NCI-H82 treated with DMSO at 0.1 percent for 48 hours (cell line): ENCODE data around the gene PAPLN.
"Not testable (repeated sequence)": the region's sequence is repeated elsewhere in the genome, so short reads cannot be mapped to it uniquely, and the experiment has no call there.

ENCODE experiments used
- DNase-seq: peaks from one replicate; lab custom pipeline; 2025; ENCODE audit not compliant: unreplicated experiment; lab: John Stamatoyannopoulos, UW

PAPLN gene, protein sequence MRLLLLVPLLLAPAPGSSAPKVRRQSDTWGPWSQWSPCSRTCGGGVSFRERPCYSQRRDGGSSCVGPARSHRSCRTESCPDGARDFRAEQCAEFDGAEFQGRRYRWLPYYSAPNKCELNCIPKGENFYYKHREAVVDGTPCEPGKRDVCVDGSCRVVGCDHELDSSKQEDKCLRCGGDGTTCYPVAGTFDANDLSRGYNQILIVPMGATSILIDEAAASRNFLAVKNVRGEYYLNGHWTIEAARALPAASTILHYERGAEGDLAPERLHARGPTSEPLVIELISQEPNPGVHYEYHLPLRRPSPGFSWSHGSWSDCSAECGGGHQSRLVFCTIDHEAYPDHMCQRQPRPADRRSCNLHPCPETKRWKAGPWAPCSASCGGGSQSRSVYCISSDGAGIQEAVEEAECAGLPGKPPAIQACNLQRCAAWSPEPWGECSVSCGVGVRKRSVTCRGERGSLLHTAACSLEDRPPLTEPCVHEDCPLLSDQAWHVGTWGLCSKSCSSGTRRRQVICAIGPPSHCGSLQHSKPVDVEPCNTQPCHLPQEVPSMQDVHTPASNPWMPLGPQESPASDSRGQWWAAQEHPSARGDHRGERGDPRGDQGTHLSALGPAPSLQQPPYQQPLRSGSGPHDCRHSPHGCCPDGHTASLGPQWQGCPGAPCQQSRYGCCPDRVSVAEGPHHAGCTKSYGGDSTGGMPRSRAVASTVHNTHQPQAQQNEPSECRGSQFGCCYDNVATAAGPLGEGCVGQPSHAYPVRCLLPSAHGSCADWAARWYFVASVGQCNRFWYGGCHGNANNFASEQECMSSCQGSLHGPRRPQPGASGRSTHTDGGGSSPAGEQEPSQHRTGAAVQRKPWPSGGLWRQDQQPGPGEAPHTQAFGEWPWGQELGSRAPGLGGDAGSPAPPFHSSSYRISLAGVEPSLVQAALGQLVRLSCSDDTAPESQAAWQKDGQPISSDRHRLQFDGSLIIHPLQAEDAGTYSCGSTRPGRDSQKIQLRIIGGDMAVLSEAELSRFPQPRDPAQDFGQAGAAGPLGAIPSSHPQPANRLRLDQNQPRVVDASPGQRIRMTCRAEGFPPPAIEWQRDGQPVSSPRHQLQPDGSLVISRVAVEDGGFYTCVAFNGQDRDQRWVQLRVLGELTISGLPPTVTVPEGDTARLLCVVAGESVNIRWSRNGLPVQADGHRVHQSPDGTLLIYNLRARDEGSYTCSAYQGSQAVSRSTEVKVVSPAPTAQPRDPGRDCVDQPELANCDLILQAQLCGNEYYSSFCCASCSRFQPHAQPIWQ

DNA sequence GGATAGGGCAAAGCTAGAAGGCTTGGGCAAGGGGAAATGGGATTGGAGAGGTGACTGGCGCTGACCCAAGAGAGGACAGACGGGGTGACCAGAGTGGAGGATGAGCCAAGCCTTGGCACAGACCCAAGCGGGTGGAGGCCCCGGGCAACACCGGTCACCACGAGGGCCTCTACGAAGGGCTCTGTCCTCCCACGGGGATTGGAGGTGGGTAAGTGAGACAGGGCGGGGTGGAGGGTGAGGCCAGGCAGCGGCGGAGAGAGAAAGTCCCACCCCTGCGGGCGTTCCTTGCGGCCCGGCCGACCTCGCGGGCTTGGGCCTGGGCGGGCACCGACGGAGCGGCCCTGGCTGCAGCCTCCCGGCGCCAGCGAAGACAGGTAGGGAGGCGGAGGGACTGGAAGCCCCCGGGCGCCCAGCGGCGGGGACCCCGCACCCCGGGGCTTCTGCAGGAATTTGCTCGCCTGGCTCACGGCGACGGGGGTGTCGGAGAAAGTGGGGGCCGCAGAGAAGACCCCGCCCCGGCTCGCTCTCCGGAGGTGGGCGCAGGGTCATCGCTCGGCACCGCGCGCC lies at the start of gene PAPLN:
Gene PAPLN, plus strand, starts transcription at position 288 of the 567 bp plus-strand sequence. CDS start 2,273 bp downstream, outside the sequence.
- no peak for DNase-seq

DNA sequence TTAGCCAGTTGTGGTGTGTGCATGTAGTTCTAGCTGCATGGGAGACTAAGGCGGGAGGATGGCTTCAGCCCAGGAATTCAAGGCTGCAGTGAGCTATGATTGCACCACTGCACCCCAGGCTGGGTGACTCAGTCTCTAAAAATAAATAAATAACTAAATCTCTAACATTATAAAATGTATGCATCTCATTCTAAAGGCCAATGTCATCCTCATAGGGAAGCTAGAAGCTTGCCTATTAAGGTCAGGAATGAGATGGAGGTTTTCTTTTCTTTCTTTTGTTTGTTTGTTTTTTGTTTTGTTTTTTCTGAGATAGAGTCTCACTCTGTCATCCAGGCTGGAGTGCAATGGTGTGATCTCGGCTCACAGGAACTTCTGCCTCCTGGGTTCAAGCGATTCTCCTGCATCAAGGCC lies 48.8 kb upstream of the PAPLN start:
- DNase-seq = no peak

DNA sequence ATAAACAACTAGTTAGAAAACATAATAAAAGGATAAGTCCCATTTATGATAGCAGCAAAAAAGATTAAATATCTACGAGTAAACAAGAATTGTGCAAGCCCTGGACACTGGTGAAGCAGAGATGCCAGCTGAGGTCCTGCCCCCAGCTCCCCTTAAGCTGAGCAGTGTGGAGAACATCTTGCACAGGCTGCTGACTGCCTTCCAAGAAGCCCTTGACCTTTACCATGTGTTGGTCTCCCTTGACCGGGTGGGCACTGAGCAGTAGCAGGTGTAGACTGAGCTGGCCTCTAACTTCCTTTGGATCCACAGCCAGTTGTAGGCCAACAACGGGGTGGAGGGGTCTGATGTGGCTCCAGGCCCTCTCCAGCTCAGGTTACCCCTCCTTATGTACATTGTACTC lies 47.7 kb upstream of the PAPLN start:
- no peak for DNase-seq

DNA sequence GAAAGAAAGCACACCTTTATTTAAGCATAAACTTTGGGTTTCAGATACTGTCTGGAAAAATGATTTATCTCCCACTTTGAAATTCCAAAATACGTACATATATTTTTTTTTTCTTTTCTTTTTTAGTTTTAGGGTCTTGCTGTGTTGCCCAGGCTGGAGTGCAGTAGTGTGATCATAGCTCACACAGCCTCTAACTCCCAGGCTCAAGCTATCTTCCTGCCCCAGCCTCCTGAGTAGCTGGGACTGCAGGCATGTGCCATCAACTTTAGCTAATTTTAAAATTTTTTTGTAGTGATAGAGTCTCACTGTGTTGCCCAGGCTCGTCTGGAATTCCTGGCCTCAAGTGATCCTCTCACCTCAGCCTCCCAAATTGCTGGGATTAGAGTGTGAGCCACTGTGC lies 45.9 kb upstream of the PAPLN start:
- DNase-seq = no peak

DNA sequence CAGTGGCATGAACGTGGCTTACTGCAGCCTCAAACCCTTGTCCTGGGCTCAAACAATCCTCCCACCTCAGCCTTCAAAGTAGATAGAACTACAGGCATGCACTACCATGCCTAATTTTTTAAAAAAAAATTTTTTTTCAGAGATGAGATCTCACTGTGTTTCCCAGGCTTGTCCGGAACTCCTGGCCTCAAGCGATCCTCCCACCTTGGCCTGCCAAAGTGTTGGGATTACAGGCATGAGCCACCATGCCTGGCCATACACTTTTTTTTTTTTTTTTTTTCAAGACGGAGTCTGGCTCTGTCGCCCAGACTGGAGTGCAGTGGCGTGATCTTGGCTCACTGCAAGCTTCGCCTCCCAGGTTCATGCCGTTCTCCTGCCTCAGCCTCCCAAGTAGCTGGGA lies 43.0 kb upstream of the PAPLN start:
- not testable (repeated sequence) for DNase-seq

DNA sequence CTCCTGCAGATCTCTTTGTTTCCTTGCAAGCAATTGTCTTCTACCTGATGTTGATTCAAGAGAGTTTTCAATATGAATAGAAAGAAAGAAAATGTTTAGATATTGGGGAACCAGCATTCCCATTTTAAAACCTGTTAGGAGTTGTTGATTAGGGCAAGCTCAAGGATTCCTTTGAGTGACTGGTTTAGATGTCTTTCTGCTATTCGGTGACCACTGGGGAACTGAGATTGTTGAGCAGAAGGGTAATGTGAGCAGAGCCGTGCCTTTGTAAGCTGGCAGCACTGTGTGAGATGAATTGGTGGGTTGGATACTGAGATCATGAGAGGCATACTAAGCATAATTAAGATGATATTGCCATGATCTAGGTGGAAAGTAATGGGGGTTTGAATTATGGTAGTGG lies 39.1 kb upstream of the PAPLN start:
- DNase-seq = no peak

DNA sequence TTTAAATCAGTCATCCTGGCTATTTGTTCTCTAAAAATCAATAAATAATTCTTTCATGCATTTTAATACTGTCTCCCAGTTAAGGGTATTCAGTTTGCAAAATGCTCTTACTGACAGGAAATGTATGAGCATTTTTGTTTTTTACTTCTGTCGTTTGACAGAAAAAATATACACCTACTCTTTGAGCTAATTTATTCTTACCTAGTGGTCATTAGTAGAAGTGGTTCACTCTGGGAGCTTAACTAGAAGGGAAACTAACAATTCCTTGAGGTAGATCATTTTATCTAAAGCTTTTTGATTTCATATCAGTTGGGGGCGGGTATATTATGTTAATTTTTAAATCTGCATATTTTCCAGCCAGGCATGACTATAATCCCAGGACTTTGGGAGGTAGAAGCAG lies 33.8 kb upstream of the PAPLN start:
- DNase-seq = no peak

DNA sequence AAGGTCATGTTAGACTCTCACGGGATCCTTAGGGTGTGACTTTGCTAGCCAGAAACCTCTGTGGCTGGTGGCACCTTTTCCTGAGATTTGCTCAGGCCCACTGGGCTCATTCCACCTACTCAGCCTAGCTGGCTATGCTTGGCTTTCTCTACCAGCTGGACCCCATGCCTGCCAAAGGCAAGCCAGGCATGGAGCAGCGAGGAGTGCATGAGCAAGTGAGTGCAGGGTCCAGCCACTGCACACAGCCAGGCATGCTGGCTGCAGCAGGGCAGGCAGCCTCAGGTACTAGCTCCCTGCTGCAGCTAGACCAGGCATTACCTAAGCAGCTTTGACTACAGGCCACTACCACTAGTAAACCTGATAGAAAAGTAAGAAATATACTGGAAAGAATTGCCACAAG lies 29.7 kb upstream of the PAPLN start:
- DNase-seq = no peak

DNA sequence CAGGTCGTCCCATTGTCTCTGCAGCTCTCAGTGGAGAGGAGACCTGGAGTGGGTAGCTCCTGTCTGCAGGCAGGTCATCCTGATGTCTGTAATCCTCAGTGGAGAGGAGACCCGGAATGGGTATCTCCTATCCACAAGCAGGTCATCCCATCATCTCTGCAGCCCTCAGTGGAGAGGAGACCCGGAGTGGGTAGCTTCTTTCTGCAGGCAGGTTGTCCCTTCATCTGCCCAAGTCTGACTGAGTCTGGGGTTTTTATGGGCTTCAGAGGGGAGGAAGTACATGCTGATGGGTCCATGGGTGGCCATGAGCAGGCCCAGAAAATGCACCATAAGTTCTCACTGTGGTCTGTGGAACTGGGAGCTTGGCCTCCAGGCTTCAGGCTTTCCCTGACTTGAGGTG lies 28.9 kb upstream of the PAPLN start:
- DNase-seq = no peak

DNA sequence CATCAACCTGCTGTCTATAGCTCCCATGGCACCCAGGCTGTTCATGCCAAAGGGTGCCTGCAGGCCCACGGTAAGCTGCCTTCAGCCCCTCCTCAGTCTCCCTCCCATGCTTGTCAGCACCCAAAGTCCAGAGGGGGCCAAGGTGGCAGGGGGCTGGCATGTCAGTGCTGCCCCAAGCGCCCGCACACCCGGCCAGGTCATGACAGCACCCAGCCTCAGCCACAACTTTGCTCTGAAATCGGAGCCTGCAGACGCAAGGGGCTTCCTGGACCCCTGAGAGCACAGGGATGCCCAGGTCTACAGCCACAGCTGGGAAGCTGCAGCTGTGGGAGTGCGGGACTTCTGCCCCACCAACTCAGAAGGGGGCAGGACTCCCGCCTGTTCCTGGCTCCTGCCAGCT lies 28.5 kb upstream of the PAPLN start:
- DNase-seq = no peak

DNA sequence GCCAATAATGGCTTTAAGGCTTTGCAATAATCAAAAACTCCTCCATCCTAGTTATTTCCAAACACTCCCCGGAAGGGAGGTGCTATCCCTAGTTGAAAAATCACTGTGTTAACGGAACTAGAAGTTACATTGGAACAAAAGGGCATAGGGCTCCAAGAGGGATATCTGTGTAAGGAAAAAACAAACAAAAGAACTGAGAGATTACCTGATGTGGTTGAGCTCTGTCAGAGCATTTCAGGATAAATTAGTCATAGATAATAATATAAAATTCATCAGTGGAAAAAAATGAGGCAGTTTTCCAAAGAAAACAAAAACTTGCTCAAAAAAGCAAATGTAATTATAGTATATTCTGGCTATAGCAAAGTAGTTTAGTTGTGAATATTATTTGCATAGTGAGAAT lies 27.4 kb upstream of the PAPLN start:
- no peak for DNase-seq

DNA sequence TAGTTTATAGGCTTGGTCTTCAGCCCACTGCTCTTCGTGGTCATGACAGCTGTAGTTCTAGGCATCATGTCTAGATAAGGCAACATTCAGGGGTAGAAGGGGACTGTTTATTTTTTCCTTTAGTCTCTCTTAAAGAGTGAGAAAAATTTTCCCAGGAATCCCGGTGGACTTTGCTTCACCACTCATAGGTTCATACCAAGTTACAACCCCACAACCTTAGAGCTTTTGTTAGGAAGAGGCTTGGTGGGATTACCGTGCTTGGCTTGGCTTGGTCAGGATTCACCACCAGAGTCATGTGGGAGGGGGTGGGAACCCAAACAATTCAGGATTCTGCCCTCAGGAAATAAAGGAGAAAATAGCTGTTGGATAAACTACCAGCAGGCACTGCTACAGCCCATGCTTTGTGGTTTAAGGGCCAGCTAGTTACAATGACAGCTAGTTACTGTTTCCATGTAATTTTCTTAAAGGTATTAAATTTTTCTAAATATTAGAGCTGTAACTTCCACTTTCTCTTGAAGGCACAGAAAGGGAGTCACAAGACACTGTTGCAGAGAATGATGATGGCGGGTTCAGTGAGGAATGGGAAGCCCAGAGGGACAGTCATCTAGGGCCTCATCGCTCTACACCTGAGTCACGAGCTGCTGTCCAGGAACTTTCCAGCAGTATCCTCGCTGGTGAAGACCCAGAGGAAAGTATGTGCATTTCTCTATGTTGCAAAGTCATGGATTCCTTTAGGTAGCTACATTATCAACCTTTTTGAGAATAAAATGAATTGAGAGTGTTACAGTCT lies 25.9 kb upstream of the PAPLN start:
- DNase-seq = no peak

DNA sequence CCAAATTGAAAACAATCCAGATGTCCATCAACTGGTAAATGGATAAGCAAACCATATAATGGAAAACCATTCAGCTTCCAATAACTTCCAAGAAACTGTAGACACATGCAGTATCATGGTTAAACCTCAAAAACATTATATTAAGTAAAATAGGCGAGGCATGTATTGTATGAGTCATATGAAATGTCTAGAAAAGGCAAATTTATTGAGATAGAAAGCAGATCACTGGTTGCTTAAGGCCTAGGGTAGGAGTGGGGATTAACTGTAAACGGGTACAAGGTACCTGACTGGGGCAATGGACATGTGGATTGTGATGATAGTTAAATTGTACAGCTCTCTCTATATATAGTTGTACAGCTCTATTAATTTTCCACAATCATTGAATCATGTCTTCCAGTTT lies 21.3 kb upstream of the PAPLN start:
- DNase-seq = no peak

DNA sequence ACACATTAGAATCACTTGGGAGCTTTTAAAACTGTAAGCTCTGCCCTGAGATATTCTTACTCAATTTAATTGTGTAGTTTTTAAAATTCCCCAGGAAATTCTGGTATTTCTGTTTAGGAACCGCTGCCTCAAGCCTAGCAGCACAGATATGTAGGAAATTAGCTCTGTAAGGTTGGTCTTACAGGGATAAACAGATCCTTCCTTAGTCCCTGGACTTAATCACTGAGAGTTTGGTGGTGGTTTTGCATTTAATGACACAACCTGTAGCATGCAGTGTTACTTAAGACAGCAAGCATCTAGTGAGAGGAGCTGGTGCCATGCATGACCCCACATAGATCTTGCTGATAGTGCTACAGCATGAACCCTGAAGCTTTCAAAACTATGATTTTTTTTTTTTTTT lies 19.9 kb upstream of the PAPLN start:
- DNase-seq = no peak

DNA sequence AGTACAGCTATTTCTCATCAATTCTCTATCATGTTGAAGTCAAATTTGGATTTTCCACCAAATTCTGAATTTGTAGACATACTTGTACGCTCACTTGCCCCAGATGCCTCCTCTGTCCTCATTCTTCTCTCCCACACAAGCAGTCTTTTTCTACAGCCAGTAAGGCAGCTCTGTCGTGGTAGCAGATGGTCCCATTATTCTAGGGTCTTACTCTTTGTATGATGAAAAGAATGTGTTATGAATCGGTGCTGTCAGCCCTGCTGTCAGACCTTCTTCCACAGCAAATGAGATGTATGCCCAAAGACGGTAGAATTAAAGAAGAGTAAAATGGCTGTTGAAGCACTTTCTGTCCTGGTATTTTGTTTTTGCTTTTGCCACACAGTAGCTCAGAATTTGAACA lies 17.2 kb upstream of the PAPLN start:
- no peak for DNase-seq

DNA sequence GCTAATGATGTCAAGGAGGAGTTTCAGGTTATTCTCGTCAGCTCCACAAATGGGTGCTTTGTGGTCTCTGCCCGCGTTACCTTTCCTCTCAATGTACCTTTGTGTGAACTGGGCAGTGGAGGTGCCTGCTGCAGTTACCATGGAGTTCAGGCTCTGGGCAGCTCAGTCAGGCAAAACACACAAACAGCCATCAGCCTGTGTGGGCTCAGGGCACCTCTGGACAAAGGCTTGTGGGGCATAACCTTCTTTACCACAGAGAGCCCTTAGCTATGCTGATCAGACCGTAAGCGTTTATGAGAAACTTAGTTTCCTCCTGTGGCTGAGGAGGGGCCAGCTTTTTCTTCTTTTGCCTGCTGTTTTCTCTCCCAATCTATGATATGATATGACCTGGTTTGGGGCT lies 16.7 kb upstream of the PAPLN start:
- DNase-seq = no peak

DNA sequence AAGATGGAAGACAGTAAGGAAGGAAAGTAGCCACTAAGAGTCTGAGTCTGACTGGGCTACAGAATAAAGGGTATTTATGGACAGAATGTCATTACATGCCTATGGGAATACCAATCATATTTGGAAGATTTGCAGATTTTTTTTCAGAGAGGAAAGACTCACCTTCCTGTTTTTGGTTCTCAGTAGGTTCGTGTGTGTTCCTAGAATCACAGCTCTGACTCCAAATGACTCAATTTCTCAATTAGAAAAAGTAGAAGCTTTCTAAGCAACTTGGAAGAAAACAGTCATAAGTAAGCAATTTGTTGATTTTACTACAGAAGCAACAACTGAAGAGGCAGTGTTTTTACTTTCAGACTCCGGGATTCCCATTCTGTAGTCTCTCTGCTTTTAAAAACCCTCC lies 15.4 kb upstream of the PAPLN start:
- no peak for DNase-seq

DNA sequence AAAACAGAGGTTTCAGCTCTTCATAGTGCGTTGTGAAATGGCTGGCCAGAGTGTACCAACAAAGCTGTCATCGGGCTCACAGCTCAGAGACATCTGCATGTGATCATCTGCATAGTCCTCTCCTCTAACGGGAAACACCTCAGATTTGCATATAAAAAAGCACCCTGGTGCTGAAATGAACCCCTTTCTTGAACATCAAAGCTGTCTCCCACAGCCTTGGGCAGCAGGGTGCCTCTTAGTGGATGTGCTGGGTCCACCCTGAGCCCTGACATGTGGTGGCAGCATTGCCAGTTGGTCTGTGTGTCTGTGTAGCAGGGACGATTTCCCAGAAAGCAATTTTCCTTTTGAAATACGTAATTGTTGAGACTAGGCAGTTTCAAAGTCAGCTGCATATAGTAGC lies 14.3 kb upstream of the PAPLN start:
- no peak for DNase-seq

DNA sequence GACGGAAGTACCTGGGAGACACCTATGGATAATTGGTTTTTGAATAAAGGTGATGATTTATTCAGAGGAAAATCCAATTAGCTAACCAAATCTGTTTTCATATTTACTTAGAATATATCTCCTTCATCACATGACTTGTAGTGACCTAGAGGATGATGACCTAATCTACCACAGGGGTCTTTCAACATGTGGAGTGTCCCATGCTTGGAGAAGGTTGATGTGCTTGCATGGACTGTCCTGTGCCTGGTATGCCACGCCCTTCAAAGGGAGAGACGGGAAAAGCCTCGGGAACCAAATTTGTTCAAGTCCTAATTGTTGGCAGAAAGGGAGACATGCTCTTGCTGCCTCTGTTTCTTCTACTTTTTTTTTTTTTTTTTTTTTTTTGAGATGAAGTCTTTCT lies 11.8 kb upstream of the PAPLN start:
- DNase-seq = no peak
